GM18870 (cell line): ENCODE measurements around the gene GLA.

Source experiments
- ATAC-seq: cut with Tn5 transposase; IDR thresholded peaks from one replicate; pipeline ENCODE4 v1.9.1; 2021; ENCODE audit warnings: moderate library complexity; ENCODE audit not compliant: unreplicated experiment

GLA gene

DNA sequence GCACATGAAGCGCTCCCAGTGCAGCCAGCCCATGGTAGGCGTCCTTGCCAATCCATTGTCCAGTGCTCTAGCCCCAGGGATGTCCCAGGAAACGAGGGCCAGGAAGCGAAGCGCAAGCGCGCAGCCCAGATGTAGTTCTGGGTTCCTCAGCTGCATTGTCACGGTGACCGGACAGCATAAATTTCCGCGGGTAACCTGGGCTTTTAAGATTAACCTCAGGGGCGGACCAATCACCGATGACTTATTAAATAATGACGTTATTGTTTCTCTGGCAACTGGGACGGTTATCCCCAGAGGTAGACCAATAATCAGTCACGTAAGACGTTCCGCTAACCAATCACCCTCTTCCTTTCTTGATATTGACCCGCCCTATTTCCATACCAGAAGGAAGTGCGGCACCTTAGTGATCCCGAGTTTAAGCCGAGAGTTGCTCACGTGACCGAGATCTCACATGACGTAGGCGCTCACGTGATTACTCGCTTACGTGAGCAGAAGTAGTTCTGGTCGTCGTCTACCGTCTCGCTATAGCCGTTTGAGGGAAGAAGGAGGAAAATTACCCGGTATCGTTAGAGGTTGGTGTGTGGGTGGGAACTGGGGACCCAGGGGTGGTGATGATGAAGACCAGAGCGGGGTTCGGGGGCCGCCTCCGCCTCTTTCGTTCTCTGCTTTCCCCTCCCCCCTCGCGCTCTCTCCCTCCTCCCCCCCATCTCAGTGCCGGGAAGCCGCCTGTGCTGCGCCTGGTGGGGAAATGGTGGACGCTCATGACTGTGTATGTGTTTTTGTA lies at the start of gene GLA, which contains the start of gene HNRNPH2:
GLA (minus strand) TSS at position 178 of the 784 bp plus-strand sequence; CDS start at position 156, 22 bp downstream.
HNRNPH2 (plus strand) TSS at position 475 of the 784 bp plus-strand sequence. CDS start 3,767 bp downstream, outside the sequence.
- ATAC-seq = peak; percentile 97

DNA sequence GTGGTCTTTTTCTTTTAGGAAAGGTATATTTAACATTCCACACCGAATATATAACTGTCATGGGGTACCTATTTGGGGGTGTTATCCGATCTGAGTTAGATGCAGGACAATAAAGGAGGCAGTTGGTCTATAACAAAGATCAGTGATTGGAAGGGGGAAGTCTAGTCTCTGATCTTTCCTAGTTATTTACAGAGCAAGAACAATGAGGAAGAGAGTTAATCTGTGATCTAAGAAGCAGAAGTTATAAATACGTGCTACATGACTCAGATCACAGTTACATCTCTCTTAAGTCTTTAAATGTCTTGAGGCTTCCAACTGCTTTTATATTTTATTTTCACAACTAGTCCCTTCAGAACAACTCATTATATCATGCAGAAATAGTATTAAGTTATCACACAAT lies 44.3 kb upstream of the GLA start:
- ATAC-seq = no peak

DNA sequence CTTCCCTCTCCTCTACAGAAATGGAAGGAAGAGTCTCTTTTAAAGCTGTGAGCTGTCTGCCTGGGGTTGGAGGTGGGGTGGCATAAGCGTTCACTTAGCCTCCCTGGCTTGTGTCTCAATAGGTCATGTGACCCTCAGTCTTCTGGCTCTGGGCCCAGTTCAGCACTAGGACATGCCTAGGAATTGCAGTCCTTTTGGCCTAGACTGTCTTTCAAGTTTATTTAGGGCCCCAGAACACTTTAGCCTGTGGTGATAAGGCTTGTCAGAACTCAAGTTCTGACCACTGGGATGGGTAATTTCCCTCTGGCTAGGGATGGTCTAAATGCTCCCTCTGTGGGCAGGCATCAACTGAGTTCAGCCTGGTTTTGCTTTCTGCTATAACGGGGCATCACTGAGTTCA lies 43.2 kb upstream of the GLA start:
- ATAC-seq = no peak

DNA sequence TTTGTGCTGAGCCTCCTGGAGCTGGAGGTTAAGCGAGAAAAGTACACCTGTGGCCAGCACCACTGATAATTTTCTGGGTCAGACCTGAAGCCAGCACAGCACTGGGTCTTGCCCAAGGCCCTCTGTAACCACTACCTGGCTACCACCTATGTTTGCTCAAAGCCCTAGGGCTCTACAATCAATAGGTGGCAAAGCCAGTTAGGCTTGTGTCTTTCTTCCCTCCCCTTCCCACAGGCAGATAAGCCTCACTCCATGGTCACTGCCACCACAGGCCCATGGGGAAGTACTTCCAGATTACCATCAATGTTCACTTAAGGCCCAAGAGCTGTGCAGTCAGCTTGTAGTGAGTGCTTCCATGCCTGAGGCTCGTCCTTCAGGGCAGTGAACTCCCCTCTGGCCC lies 42.4 kb upstream of the GLA start:
- ATAC-seq = no peak

DNA sequence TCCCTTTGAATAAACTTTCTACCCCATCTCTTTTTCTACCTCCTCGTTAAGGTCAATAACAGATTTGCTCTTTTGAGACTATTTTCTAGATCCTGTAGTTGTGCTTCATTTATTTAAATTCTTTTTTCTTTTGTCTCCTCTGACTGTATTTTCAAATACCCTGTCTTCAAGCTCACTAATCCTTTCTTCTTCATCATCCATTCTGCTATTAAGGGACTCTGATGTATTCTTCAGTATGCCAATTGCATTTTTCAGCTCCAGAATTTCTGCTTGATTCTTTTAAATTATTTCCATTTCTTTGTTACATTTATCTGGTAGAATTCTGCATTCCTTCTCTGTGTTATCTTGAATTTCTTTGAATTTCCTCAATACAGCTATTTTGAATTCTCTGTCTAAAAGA lies 41.6 kb upstream of the GLA start:
- no peak for ATAC-seq

DNA sequence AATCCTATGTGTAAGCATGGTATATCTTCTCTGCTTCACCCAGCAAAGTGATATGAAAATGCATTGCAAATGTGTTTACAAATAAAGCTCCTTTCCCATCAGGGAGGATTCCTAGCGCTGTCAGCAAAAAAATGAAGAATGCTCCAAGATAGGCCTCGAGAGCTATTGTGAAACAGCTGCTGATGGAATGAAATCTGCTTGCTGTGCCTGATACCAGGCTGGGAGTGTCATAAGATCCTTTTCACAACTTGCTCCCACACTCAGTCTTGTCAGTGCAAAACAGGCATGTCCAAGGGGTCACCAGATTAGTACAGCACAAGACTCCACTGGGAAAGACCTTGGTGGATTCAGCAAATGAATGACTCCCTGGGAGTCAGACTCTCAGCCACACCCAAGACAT lies 34.4 kb upstream of the GLA start:
- no peak for ATAC-seq

DNA sequence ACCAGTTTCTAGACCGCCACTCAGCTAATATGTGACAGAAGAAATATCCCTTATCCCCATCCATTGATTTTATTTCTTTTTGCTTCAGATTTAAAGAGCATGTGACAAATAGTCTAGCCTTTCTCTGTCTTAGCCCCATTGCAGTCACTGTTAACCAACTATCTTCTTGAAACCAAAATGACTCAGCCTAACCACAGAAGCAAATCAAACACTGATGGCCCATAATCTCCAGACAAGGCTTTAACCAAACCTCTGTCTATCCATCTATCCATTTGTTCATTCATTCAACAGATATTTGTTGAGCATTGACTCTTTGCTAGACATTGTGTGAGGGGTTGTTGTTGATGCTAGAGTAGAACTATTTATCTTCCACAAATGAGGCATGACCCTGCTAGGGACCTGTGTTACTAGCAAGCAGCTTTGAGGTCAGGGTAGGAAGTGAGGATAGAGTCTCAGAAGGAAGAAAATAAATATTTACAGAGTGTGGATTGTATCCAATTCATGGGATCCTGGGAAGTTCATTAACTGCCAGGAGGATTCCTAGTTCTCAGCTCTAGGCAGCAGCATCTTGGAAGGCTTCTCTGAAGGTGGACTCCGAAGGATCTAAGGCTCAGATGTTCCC lies 22.8 kb upstream of the GLA start:
- ATAC-seq = peak; percentile 90

DNA sequence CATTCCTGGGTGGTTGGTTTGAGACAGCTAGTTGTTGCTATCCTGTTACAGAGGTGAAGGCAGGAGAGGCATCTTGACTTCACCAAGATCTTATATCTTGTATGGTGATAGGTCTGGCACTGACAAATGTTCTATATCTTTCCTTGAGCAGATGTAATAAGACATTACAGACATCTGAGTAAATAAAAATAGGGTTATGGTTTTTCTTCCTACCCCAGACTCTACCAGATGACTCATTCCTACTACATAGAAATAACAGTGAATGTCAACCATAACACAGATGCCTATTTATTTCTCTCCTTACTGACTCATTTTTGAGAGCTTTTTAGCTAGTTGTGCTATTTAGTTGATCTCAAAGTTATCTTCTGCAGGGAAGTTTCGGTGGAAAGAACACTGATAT lies 22.2 kb upstream of the GLA start:
- ATAC-seq = peak; percentile 54

DNA sequence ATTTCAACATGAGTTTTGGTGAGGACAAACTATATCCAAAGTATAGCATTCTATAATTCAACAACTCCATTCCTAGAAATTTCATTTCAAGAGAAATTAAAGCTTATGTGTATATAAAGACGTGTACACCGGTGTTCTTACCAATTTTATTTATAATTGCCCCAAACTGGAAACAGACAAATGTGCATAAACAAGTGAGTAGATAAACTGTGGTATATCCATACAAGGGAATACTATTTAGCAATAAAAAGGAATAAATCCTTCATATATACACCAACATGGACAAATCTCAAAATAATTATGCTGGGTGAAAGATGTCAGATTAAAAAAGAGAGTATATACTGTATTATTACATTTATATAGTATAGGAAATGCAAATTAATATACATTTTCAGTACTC lies 20.2 kb upstream of the GLA start:
- ATAC-seq = no peak

DNA sequence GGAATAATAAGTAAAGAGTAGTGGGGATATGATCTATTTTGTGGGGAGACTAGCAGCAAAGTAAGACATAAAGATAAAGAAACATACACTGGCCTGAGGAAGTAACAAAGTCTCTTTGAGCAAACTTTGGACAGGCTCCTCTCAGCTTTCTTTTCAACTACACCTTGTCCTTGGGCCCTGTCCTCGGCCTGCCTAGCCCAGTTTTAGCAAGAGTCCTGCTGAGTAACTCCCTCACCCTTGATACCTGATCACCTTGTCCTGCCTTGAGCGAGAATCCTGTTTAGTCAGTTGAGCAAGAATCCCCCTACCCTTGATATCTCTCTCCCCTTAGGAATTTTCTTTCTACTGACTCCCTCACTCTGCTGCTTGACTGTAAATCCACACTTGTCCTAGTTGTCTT lies 11.8 kb upstream of the GLA start:
- ATAC-seq = no peak

DNA sequence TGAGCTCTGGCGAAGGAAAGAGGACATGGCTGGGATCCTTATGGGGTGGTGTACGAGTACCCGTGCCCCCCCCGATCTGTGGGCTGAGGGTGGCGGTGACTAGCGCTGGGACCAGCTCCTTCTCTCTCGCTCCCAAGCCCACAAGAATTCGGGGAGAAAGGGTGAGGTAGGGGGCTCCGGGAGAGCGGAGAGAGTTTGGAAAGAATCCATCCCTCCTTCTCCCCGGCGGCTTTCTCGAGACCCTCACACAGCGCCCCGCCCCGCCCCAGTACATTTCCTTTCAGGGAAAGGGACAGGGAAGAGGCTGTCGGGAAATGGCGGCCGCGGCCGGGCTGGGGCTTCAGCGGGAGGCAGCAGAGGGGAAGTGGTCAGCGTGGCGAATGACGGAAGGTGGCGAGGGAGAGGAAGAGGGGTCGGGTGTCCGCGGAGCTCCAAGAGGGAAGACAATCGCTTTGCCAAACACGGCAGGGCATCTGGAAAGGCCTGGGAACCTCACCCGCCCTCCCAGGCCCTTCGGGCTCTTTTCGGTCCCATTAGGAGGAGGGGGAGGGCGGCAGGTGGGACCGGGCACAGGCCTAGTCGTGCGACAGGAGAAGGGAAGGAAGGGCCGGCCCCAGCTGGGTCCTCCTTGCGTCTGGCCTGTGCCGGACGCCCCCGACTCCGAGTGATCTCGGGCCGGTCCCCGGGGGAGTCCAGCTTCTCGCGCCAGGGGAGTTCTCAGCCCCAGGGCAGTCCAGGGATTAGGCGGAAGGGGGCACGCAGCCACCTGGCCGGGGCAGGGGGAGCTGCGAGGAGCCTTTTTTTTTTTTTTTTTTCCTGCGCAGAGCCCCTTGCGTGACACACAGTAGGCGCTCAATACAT lies 10.5 kb upstream of the GLA start:
- ATAC-seq = no peak

DNA sequence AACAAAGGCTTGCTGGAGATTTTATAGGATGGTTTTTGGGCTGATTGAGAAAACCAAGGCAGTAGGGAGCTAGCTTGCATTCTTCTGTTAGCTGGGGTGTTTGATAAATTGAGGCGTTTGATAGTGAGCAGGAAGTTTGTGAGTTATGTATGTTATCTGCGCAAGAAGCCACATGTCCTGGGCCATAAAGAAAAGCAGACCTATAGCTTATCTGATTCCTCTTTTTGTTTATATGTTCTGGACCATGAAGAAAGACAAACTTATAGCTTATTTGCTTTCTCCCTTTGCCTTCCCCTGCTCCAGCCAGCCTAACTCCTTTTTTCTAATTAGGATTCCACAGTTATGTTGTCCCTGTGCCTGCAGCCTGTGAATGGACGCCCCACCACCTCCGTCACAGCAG lies 9.5 kb upstream of the GLA start:
- no peak for ATAC-seq

DNA sequence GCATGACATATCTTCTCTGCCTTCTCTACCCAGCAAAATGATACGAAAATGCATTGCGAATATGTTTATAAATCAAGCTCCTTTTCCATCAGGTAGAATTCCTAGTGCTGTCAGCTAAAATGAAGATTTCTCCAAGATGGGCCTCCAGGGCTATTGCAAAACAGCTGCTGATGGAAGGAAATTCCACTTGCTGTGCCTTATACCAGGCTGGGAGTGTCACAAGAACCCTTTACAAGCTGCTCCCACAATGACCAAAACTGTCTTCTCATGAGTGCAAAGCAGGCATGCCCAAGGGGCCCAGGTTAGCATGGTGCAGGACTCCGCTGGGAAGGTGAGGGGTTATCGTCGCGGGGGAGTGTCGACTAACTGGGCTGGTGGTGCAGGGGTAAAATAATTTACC lies 9.0 kb upstream of the GLA start:
- ATAC-seq = no peak

DNA sequence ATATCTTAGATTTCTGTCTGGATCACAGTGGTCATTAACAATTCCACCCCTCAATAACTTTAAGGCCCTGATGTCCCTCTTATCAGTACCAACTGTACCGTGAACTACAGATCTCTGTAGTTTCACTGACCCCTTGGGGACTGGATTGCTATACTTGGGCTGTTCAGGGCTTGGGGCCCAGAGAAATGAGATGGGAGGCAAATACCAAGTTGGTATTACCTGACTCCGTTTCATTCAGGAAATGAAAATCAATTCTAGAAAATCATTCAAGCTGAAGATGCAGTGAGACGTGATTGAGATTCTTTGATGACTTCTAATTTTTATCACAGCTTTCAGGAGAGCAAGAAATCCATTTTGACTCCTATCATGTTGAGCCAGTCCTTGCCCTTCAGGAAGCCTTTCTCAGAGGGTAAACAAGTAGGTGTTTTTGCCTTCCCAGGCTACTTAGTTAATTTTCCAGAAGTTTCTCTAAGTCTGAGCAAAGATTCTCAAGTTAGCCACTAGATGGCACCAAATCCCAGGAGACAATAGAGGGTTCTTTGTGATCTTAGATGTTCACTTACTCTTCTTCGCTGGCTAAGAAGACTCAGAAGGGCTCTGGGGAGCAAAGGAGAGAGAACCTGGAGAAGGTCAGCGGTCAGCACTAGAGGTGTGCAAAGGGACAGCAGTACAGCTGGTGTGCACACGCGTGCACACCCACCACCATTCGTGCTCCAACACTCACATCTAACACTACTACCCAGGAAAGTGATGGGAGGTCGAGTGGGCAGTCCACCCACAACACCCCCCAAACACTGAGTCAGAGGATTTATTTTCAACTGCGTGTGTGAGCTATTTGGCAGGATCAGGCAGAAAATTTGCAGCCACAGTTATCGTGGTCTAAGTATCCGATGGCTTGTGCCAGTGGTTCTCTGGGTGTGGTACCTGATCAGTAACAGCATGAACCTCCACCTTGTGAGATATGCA lies 7.7 kb upstream of the GLA start:
- ATAC-seq = peak; percentile 68

DNA sequence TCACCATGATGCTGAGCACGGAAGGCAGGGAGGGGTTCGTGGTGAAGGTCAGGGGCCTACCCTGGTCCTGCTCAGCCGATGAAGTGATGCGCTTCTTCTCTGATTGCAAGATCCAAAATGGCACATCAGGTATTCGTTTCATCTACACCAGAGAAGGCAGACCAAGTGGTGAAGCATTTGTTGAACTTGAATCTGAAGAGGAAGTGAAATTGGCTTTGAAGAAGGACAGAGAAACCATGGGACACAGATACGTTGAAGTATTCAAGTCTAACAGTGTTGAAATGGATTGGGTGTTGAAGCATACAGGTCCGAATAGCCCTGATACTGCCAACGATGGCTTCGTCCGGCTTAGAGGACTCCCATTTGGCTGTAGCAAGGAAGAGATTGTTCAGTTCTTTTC lies 4.3 kb upstream of the GLA start:
- ATAC-seq = no peak

DNA sequence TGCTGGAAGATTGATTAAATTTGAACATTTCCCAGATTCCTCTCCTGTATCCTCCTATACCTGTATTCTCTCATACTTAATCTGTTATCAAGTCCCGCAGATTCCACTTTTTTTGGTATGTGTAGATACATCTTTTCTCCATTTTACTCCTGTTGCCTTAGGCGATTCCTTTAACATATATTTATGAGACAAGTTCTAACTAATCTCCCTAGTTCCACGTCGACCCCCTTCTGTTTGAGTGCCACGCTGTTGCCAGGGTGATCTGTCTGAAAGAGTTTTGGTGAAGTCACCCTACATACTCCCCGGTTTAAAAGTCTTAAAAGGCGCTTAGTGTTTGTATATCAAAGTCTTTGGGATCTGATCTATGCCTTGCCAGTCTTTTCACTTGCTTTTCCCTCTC lies 2.7 kb upstream of the GLA start:
- no peak for ATAC-seq

DNA sequence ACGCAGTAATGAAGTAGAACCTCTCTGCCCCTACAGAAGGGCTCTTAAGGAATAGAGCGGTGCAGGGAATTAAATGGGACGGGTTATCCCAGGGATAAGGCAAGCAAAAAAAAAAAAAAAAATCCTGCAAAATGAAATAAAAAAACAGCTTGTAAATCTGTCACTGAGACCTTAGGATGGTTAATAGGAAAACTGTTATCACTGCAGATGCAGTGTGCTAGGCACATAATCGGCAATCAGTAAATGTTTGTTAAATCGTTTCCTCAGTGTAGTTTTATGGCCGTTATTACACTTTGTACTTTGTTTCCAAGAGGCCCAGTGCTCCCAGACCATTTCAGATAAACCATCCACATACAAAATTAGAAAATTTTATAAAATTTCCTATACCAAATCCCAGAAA lies 1.3 kb upstream of the GLA start:
- no peak for ATAC-seq

DNA sequence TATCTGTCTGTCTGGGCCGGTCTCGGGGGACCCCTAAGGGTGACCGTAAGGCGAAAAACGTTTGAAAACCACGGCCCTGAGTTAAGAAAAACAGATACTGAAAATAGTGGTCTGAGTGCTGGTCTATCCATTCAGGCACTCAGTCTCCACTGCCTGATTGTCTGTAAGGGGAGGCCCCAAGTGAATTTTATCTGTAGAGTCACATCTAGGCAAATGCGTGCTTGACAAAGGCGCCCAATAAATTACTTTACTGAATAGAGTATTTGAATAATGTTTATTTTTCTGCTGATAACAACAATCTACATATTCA lies 762 bp upstream of the GLA start:
- ATAC-seq = no peak

DNA sequence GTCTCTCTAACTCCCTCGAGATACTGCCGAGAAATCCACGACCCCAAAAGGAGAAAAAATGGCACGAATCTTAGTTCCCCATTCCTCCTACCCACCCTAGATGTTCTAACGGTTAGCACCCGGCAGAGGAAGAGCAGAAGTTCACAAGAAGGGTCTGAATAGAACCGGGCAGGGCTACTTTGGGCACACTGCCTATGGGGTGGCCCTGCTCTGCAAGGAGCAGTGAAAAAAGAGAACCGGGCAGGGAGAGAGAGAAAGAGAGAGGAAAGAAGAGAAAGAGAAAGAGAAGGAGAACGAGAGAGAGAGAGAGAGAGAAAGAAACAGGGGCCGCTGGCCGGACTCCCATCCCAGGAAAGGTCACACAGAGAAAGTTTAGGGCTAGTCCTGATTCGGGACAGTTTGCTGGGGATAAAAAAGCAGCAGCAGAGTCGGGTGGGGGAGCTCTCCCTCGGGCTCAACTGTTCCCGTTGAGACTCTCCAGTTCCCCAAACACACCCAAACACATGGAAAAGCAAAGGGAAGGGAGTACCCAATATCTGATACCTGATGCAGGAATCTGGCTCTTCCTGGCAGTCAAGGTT lies 468 bp downstream of the GLA start:
- no peak for ATAC-seq

DNA sequence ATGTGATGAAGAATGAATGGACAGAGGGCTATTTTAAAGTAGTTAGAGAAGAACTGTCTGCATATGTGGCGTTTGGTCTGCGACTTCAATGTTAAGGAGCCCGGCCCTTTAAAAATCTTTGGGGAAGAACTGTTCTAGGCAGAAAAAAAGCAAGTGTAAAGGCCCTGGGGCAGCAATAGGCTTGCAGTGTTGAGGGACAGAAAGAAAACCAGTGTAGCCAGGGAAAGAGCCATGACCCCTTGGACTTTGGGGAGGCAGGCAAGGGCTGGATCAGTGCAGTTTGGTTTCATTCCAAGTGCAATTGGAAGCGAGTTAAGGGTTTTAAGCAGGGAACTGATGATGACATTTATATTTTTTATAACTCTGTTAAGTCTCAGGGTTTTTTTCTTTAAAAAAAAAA lies 7.9 kb downstream of the GLA start:
- no peak for ATAC-seq
